NB4 (cell line): ENCODE measurements around the gene ZDHHC16.

Source experiments
- DNase-seq: peaks from one replicate; pipeline ENCODE4 v3.0.0; 2010; ENCODE audit warnings: low read depth
- H3K4me3 ChIP-seq: one replicate; pipeline ENCODE4 v1.5.1; 2011; ENCODE audit warnings: mild to moderate bottlenecking, low read depth, low read length, moderate library complexity
- MAX ChIP-seq: IDR thresholded peaks from 2 replicates; pipeline ENCODE4 v1.6.1; 2011; ENCODE audit warnings: low read depth, low read length
- MYC ChIP-seq: IDR thresholded peaks from 2 replicates; pipeline ENCODE4 v1.6.1; 2011; ENCODE audit warnings: low read depth, low read length
- POLR2A ChIP-seq: IDR thresholded peaks from 2 replicates; pipeline ENCODE4 v1.6.1; 2011; ENCODE audit warnings: mild to moderate bottlenecking; ENCODE audit not compliant: insufficient read length; ENCODE audit errors: extremely low read depth
- TF ChIP-seq, protein P1 (sequence below): IDR thresholded peaks from one replicate; pipeline ENCODE4 v1.5.1; 2012; ENCODE audit warnings: low read depth, low read length

ZDHHC16 gene

DNA sequence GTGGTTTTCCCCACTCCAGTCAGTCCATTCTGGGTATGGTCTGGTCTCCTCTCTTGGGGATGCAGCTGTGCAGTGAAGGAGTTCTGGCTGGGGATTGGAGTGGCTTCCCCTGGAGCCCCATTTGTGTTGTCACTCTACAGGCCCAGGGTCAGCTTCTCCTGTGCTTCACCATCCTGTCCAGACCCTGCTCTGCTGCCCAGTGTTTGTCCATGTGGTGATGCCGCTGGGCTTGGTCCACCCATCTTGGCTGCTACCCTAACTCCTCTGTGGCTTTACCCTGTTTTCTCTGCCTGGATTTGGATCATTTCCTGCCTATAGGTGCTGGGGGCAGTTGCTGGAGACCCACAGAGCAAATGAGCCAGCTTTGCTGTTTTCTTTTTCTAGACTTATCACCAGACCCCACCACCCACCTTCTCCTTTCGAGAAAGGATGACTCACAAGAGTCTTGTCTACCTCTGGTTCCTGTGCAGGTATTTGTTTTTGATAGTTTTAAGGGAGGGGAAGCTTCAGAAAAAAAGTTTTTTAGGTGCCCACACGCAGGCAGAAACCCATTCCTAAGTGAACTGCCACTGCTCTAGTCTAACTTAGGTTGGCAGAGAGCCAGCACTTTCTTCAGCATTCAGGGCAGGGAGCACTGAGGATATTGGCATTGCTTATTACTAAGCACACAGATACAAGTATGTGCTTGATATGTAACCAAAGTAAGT is 8.5 kb downstream of the ZDHHC16 start:
- H3K4me3 ChIP-seq = no peak overlapping the region
- DNase-seq = no peak
- TF ChIP-seq MYC (no peak), MAX (no peak), POLR2A (no peak)
- TF ChIP-seq, protein P1, sequence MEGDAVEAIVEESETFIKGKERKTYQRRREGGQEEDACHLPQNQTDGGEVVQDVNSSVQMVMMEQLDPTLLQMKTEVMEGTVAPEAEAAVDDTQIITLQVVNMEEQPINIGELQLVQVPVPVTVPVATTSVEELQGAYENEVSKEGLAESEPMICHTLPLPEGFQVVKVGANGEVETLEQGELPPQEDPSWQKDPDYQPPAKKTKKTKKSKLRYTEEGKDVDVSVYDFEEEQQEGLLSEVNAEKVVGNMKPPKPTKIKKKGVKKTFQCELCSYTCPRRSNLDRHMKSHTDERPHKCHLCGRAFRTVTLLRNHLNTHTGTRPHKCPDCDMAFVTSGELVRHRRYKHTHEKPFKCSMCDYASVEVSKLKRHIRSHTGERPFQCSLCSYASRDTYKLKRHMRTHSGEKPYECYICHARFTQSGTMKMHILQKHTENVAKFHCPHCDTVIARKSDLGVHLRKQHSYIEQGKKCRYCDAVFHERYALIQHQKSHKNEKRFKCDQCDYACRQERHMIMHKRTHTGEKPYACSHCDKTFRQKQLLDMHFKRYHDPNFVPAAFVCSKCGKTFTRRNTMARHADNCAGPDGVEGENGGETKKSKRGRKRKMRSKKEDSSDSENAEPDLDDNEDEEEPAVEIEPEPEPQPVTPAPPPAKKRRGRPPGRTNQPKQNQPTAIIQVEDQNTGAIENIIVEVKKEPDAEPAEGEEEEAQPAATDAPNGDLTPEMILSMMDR = no peak

DNA sequence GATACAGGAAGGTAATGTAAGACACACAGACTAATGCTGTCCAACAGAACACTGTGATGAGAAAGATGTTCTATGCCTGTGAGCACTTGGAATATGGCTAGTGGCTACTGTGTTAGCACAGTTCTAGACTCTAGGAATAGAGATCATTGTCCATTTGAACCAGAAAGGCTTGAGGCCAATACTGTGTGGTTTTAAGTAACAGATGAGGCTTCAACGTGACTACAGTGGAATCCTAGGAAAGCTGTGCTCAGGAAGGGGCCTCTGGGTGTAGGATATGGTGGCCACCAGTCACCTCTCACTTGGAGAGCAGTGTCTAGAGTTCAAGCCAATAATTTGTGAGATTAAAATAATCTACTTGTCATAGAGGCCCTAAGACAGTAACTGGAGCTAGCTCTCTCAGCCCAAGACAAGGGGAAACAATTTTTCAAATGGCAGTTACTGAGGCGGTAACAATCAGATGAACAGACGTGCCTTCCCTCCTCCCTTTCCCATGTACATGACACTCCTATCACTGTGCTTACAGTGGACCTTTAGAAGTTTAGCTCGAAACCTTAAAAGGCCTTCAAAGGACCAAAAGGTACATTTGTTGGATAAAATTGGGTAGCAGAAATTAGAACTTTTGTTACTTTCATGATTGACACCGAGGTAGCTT is 10.2 kb downstream of the ZDHHC16 start:
- no peak for DNase-seq
- TF ChIP-seq POLR2A (no peak), MAX (no peak), MYC (no peak)
- TF ChIP-seq, protein P1 = no peak
- no peak overlapping the region for H3K4me3 ChIP-seq

DNA sequence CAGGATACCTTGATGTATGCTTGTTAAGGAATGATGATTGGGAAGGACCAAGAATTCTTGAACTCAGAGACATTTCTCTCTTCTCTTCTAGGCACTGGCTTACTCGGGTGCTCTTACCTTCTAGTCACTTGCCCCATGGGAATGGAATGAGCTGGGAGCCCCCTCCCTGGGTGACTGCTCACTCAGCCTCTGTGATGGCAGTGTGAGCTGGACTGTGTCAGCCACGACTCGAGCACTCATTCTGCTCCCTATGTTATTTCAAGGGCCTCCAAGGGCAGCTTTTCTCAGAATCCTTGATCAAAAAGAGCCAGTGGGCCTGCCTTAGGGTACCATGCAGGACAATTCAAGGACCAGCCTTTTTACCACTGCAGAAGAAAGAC is 10.7 kb downstream of the ZDHHC16 start:
- DNase-seq = no peak
- no peak overlapping the region for H3K4me3 ChIP-seq
- TF ChIP-seq MYC = no peak
- no peak for TF ChIP-seq MAX
- no peak for TF ChIP-seq POLR2A
- TF ChIP-seq, protein P1 = no peak

GRCh38 chr10:97459111-97459510 is 13.1 kb downstream of the ZDHHC16 start:
- TF ChIP-seq MYC (no peak), POLR2A (no peak)
- TF ChIP-seq, protein P1 = no peak
- DNase-seq = no peak
- H3K4me3 ChIP-seq = no peak overlapping the region

DNA sequence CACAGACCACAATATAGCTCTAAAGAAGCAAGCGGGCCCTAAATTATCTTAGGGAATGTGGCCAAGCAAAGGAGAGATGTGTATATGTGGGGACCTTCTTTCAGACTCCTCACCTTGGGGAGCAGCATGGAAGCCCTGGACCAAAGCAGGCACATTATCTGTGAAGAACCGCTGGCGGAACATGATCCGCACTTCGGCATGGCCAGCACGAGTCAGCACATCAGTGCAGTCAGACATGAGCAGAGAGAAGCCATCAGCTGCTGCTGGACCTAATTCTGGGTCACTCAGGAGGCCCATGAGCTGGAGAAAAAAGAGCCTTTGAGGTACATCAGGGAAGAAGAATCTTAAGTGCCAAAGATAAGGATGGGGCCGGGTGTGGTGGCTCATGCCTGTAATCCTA is 14.0 kb downstream of the ZDHHC16 start:
- TF ChIP-seq POLR2A (no peak), MYC (no peak), MAX (no peak)
- TF ChIP-seq, protein P1 = no peak

GRCh38 chr10:97462309-97462708 is 16.3 kb downstream of the ZDHHC16 start:
- H3K4me3 ChIP-seq = no peak overlapping the region

More for the DNA sequence above, 14.0 kb downstream of the ZDHHC16 start:
- DNase-seq = no peak
- no peak overlapping the region for H3K4me3 ChIP-seq

More at GRCh38 chr10:97462309-97462708, 16.3 kb downstream of the ZDHHC16 start:
- DNase-seq = no peak
- TF ChIP-seq MYC = no peak
- no peak for TF ChIP-seq MAX
- TF ChIP-seq, protein P1 = no peak
- no peak for TF ChIP-seq POLR2A
